Testis (tissue), 2 donors: ENCODE data around the gene SH3RF1.

Source experiments
- CTCF ChIP-seq, 3 experiments: fragments of 450-650 bp in 2 of 3; fragments of 200-600 bp in 1 of 3; sonication (generic) in 1 of 3; IDR thresholded peaks; one replicate each; pipeline ENCODE4 v1.5.1; 2016 to 2019; ENCODE audit warnings: antibody characterized with exemption in 3 of 3, mild to moderate bottlenecking in 2 of 3, moderate library complexity in 1 of 3
- POLR2A ChIP-seq: fragments of 450-650 bp; IDR thresholded peaks from one replicate; pipeline ENCODE4 v1.6.1; 2017; ENCODE audit warnings: antibody characterized with exemption, mild to moderate bottlenecking, moderate library complexity

- TF ChIP-seq CTCF (IDR thresholded peaks at IDR 0.05): no peak
- no peak for TF ChIP-seq POLR2A
These were observed 180.1 kb downstream of the SH3RF1 start for GRCh38 chr4:169090484-169091215.
